ENCODE measurements around the gene VDAC1.

The VDAC1 gene

GRCh38 chr5:133943475-133943817, 61.3 kb downstream of the VDAC1 start:
- Histone ChIP-seq H3K4me3 (ENCODE audit: low read depth, low read length) (no peak overlapping the region), H3K27ac (no peak overlapping the region), H3K36me3 (no peaks in the 10 kb centered on the region), H3K27me3 (ENCODE audit: insufficient read depth, low read depth, severe bottlenecking) (no peaks in the 10 kb centered on the region), H3K9me3 (ENCODE audit: severe bottlenecking) (no peaks in the 10 kb centered on the region)
- DNase-seq: no peak
- TF ChIP-seq CTCF (IDR thresholded peaks at IDR 0.05; ENCODE audit: low read depth, low read length): no peak

GRCh38 chr5:133942614-133943474, 61.9 kb downstream of the VDAC1 start:
- no peaks in the 10 kb centered on the region for H3K9me3 ChIP-seq (ENCODE audit: severe bottlenecking)
- DNase-seq: no peak
- H3K4me3 ChIP-seq (ENCODE audit: low read depth, low read length): no peak overlapping the region
- H3K36me3 ChIP-seq: no peaks in the 10 kb centered on the region
- no peak for TF ChIP-seq CTCF (IDR thresholded peaks at IDR 0.05; ENCODE audit: low read depth, low read length)
- no peak overlapping the region for H3K27ac ChIP-seq
- no peaks in the 10 kb centered on the region for H3K27me3 ChIP-seq (ENCODE audit: insufficient read depth, low read depth, severe bottlenecking)

GRCh38 chr5:133941456-133942196, 63.1 kb downstream of the VDAC1 start:
- Histone ChIP-seq H3K27me3 (ENCODE audit: insufficient read depth, low read depth, severe bottlenecking) (no peaks in the 10 kb centered on the region), H3K27ac (no peak overlapping the region), H3K36me3 (no peaks in the 10 kb centered on the region), H3K4me3 (ENCODE audit: low read depth, low read length) (no peak overlapping the region), H3K9me3 (ENCODE audit: severe bottlenecking) (no peaks in the 10 kb centered on the region)
- TF ChIP-seq CTCF (IDR thresholded peaks at IDR 0.05; ENCODE audit: low read depth, low read length): no peak
- no peak for DNase-seq

- no peak for TF ChIP-seq CTCF (IDR thresholded peaks at IDR 0.05; ENCODE audit: low read depth, low read length)
- no peak for DNase-seq
- H3K27me3 ChIP-seq (ENCODE audit: insufficient read depth, low read depth, severe bottlenecking): no peaks in the 10 kb centered on the region
- H3K27ac ChIP-seq: no peak overlapping the region
- H3K36me3 ChIP-seq: no peaks in the 10 kb centered on the region
- no peak overlapping the region for H3K4me3 ChIP-seq (ENCODE audit: low read depth, low read length)
- no peaks in the 10 kb centered on the region for H3K9me3 ChIP-seq (ENCODE audit: severe bottlenecking)
These were observed 65.1 kb downstream of the VDAC1 start for GRCh38 chr5:133939668-133940067.

- H3K9me3 ChIP-seq (ENCODE audit: severe bottlenecking): no peaks in the 10 kb centered on the region
- DNase-seq: no peak
- H3K4me3 ChIP-seq (ENCODE audit: low read depth, low read length): no peak overlapping the region
- TF ChIP-seq CTCF (IDR thresholded peaks at IDR 0.05; ENCODE audit: low read depth, low read length): no peak
- no peaks in the 10 kb centered on the region for H3K27me3 ChIP-seq (ENCODE audit: insufficient read depth, low read depth, severe bottlenecking)
- H3K27ac ChIP-seq: no peak overlapping the region
- no peaks in the 10 kb centered on the region for H3K36me3 ChIP-seq
These were observed 65.8 kb downstream of the VDAC1 start for GRCh38 chr5:133938929-133939328.

All from WERI-Rb-1 (cell line).